T47D (cell line): ENCODE data around the gene MAPKBP1.

ENCODE experiments used
- DNase-seq, 2 experiments: peaks; one replicate each; pipeline versions ENCODE4 v3.0.0 to v3.0.0-alpha.2; 2011 to 2012; ENCODE audit warnings: low read depth in 1 of 2, low spot score in 1 of 2
- JUND ChIP-seq: IDR thresholded peaks from 2 replicates; pipeline ENCODE4 v1.6.1; 2012; ENCODE audit warnings: low read depth
- in situ Hi-C: cut with HindIII; loops from 2 replicates; pipeline ENCODE4 v1.10.0; 2016; ENCODE audit warnings: low sequenced_read_pairs, low pct_unique_long_range_greater_than_20kb

The MAPKBP1 gene

DNA sequence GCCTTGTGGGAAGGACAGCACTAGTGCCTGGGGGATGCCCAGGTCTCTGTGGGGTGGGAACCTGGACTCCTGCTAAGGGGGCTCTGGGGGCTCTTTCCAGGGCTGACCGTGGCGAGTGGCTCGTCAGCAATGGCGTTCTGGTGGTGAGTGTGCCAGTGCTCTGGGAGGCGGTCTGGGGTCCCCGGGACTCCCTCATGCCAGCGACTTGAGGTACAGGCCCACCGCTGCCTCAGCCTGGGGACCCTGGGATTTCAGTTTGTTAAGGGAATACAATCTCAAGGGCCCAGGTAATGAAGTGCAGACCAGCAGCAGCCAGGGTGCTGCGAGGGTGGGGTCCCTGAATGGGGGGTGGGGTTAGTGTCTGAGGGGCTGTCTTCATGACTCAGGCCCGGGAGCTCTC is 66.8 kb downstream of the MAPKBP1 start:
- in situ Hi-C loops, result no loop called here
- no peak for TF ChIP-seq JUND
- DNase-seq, result no peak

DNA sequence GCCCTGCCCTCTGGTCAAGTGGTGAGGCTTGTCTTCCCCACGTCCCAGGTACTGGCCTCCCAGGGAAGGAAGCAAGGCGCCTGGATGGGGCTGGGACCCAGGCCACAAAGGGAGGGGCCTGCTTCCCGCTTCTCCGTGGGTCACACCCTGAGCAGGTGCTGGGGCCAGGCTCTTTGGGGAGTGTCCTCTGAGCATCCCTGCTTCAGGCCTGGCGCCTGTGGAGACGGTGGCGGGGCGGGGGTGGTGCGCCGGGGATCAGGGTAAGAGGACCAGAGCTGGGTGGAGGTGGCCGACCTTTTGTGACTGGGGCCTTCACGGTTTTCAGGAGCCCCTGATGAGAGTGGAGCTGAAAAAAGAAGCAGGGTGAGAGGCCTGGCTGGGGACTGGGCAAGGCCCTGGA is 67.9 kb downstream of the MAPKBP1 start:
- no peak for TF ChIP-seq JUND
- DNase-seq, result no peak
- in situ Hi-C loops, result no loop called here

DNA sequence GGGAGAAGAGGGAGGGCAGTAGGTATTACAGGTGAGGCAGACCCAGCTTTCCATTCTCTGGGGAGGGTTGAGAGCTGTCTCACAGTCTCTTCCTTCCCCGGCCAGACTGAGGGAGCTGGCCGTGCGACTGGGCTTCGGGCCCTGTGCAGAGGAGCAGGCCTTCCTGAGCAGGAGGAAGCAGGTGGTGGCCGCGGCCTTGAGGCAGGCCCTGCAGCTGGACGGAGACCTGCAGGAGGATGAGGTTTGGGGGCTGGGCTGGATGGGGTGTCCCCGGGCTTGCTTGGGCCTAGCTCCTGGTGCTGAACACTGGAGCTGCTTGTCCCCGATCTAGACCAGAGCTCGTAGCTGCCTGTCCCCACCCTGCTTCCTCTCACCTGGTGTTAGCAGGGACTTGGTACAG is 69.3 kb downstream of the MAPKBP1 start:
- in situ Hi-C loops, result no loop called here
- DNase-seq, result no peak

DNA sequence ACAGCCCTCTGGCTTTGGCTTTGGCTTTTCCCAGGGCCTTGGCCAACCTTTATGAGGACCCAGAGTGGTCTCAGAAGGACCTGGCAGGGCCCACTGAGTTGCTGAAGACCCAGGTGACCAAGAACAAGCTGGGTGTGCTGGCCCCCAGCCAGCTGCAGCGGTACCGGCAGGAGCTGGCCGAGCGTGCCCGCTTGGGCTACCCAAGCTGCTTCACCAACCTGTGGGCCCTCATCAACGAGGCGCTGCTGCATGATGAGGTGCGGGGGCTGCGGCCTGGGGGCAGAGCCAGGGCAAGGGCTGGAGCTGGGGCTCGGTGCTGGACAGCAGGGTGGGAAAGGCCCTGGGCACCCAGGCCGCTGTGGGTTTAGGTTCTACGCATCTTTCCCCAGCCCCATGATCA is 70.5 kb downstream of the MAPKBP1 start:
- TF ChIP-seq JUND, result no peak
- DNase-seq, result no peak
- in situ Hi-C loops, result no loop called here

More for the DNA sequence above, 69.3 kb downstream of the MAPKBP1 start:
- no peak for TF ChIP-seq JUND

DNA sequence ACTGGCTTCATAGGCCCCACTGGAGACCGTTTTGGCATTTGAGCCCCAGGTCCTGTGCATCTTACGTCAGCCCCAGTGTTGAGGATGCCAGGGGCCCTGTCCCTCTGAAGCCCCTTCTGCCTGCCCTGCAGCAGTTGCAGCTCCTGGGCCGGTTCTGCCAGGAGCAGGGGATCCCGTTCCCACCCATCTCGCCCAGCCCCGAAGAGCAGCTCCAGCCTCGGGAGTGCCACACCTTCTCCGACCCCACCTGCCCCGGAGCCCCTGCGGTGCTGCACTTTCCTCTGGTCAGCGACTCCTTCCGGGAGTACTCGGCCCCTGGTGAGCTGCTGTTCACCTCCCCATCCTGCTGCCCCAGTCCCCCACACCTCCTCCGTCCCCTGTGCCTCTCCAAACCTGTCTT is 72.9 kb downstream of the MAPKBP1 start:
- TF ChIP-seq JUND, result no peak
- DNase-seq, result no peak
- in situ Hi-C loops, result no loop called here

DNA sequence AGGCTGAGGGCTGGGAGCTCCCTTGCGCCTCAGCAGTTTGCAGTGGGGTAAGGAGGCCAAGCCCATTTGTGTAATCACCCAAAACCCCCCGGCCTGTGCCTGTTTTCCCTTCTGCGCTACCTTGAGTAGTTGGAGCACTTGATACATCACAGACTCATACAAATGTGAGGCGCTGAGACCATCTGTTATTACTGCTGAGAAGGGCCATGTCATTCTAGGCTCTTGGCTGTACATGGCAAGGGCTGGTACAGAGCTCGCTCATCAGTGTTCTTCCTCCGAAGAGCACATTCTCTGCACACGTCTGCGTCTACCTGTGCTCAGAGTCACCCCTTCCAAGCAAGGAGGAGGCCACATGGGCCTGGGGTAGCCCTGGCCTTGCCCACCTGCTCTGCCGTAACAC is 73.7 kb downstream of the MAPKBP1 start:
- in situ Hi-C loops, result no loop called here
- DNase-seq, result no peak
- TF ChIP-seq JUND, result no peak

DNA sequence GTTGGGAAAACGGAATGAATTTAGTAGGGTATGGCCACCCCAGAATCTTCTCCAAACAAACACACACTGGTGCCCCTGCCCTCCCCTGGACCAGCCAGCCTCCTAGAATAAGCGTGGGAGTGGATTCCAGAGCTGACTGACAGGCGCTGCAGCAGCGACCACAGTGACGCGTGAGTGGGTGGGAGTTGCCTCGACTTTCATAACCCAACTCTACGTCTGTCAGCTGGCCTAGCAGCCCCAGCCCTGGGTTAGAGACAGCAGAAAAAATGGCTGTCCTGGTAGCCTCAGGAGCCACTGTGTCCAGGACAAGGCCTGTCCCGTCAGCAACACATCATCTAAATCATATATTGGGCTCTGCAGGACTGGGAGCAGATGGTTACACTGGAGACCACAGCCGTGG is 74.3 kb downstream of the MAPKBP1 start:
- DNase-seq, result no peak
- in situ Hi-C loops, result no loop called here
- no peak for TF ChIP-seq JUND

DNA sequence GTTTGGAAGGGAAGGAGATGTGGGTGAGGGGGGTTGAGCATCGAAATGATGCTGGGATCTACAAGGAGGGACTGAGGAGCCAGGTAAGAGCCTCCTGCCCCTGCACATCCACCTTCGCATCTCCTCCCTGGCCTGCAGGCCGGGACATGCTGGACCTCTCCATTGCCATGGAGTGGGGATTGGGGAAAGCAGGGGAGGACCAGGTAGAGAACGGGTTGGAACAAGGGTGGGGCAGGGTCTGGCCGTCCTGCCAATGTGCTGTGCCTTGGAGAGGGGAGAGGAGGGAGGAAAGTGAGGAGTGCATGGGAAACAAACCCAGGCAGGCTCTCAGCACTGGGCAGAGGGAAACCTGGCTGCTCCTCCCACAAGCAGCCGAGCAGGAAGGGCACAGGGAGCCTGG is 74.9 kb downstream of the MAPKBP1 start:
- in situ Hi-C loops, result no loop called here
- TF ChIP-seq JUND, result no peak
- DNase-seq, result no peak

DNA sequence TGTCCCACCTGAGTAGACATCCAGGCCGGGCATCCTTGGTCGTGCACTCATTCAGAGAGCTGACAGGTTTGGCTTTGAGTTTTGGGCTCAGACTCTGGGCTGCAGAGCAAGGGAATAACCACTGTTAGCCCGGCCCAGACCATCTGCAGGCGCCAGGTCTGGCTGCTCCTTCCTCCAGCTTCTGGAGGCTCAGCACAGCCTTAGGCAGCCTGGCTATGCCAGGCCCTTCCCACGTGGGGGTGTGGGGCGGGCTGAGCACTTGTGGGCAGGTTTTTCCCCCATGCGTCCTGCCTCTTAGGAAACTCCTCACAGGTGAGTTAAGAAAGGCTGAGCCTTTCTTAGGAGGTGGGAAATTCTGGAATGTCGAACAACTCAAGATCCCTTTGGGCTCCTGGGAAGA is 75.6 kb downstream of the MAPKBP1 start:
- no peak for TF ChIP-seq JUND
- peak; percentile 81 to 85 for DNase-seq
- in situ Hi-C loops, result no loop called here

DNA sequence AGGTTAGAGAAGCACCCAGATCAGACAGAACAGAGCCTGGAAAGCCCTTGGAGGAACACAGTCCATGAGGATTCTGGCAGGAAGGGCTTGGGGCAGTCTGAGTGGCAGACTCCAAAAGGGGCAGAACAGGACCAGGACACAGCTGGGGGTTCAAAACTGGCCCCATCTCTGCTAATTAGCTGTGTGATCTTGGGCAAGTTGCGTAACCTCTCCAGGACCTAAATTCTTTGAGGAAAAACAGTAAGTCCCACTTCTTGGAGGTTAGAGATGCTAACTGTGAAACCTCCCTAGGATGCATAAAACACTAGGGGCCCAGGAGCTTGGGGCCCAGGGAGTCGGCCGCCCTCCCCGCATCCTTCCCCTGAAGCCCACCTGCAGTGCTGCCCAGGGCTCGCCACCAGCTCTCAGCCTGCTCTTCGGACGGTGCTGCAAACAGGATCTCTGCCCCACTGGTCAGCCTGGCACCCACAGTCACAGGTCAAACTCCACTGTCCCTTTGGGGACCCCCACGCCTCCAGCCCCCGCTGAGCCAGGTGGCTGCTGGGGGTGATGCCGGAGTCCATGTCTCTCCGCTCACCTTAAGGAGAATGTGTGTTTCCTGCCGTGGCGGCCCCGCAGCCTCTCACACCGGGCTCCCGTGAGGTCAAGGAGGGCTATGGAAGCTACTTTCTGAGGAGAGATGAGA is 76.3 kb downstream of the MAPKBP1 start:
- in situ Hi-C loops, result no loop called here
- TF ChIP-seq JUND, result no peak
- no peak for DNase-seq

DNA sequence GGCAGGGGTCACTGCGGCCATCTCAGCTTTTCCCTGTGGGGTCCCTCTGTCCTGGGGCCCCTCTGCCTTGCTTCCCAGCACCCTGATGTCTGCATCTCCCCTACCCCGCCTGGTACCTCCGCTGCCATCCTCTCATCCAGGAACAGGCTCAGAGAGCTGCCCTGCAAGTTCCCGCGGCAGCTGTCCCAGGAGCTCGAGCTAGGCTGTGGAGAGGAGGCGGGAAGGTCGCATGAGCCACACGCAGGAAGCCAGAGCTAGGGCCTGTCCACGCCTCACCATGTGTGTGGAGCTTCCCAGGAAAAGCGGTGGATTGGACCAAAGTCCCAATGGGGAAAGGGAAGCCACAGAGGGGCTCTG is 76.9 kb downstream of the MAPKBP1 start:
- DNase-seq, result no peak
- TF ChIP-seq JUND, result no peak
- in situ Hi-C loops, result no loop called here

DNA sequence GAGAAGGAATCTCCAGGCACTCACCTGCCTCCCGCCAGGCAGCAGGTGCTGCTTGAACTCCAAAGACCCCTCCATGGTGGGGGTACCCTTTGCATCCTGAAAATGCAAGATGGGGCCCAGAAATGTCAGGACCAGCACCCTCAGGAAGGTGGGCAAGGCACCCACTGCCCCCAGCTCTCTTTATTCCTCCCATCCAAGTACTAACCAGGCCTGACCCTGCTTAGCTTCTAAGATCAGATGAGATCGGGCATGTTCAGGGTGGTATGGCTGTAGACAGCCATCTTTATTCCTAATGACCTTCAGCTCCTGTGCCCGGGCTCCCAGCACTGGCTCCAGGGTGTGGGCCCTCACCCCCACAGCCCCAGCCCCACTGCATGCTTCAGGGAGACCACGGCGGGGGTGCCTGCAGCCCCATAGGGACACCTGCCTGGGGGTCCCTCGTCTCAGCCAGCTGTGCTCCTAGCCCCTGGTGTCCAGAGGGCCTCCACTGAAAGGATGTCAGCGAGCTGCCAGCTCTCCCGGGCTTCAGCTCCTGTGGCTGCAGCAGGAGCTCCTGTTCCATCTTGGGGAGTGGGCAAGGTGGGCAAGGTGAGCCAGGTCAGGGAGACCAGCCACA is 77.6 kb downstream of the MAPKBP1 start:
- TF ChIP-seq JUND, result no peak
- in situ Hi-C loops, result no loop called here
- DNase-seq, result no peak

DNA sequence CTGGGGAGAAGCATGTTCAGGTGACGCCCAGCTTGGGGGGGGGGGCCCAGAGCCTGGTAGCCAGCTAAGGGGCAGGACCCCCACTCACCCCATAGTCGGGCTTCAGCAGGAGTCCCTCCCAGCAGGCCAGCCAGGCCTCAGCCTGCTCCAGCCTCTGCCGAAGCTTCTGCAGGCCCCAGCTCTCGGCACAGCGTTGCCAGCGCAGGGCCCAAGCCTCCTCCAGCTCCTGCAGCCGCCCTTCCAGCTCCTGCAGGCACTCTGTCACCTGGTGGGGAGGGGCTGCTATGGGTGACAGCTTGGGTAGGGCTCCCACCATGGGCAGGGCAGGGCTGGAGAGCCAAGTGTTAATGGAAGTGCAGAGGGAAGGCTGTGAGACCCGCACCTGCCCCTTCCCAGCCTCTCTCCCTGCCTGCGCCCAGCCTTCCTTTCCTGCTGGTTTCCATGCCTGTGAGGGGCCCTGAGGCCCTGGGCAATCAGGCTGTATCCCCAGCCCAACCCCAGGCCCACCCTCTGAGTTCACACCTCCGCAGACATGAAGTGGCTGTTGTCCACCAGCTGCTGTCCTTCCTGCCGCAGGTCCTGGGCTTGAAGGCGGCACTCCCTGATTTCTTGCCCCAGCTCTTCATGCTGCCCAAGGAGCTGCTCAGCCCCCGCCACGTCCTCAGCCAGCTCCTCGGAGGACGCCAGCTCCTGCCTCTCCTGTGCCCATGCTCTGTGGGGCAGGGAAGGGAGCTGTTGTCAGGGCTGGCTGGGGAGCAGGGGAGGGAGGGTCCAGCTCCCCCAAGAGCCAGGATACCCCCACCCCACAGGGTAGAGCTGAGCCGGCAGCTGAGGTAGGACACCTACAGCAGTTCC is 78.7 kb downstream of the MAPKBP1 start:
- in situ Hi-C loops, result no loop called here
- DNase-seq, result no peak
- TF ChIP-seq JUND, result no peak
